OCI-LY1 (cell line): ENCODE measurements around the gene PCDHB10.

Experiments
- H2AFZ ChIP-seq: fragments of 200-600 bp; sonication (generic), shearing (Covaris generic); 2 replicates; pipeline ENCODE4 v1.6.0; 2014; ENCODE audit warnings: antibody characterized with exemption, mild to moderate bottlenecking, low read length
- H3F3A ChIP-seq: fragments of 200-600 bp; sonication (generic), shearing (Covaris generic); 2 replicates; pipeline ENCODE4 v1.6.0; 2014; ENCODE audit warnings: mild to moderate bottlenecking, antibody characterized with exemption, low read length, moderate library complexity; ENCODE audit not compliant: insufficient read depth
- H3K27ac ChIP-seq: fragments of 200-600 bp; sonication (generic); 2 replicates; pipeline ENCODE4 v1.5.1; 2014; ENCODE audit warnings: low read length, mixed run types, mild to moderate bottlenecking, low read depth; ENCODE audit not compliant: poor library complexity, severe bottlenecking
- H3K27me3 ChIP-seq: fragments of 200-600 bp; sonication (generic); 2 replicates; pipeline ENCODE4 v1.6.0; 2014; ENCODE audit warnings: antibody characterized with exemption, mild to moderate bottlenecking, low read length, moderate library complexity; ENCODE audit not compliant: insufficient read depth
- H3K36me3 ChIP-seq: fragments of 200-600 bp; sonication (generic); 2 replicates; pipeline ENCODE4 v1.6.1; 2014; ENCODE audit warnings: mild to moderate bottlenecking, antibody characterized with exemption, low read length, moderate library complexity, mixed read lengths; ENCODE audit not compliant: insufficient read depth
- H3K4me1 ChIP-seq: fragments of 200-600 bp; sonication (generic); 2 replicates; pipeline ENCODE4 v1.5.1; 2014; ENCODE audit warnings: mild to moderate bottlenecking, low read length, moderate library complexity; ENCODE audit not compliant: insufficient read depth, severe bottlenecking
- H3K4me2 ChIP-seq: fragments of 200-600 bp; sonication (generic), shearing (Covaris generic); 2 replicates; pipeline ENCODE4 v1.6.1; 2014; ENCODE audit warnings: low read length
- H3K4me3 ChIP-seq: fragments of 200-600 bp; sonication (generic); 2 replicates; pipeline ENCODE4 v1.5.1; 2014; ENCODE audit warnings: low read length, low read depth, mild to moderate bottlenecking, mixed read lengths; ENCODE audit not compliant: poor library complexity, severe bottlenecking
- H3K79me2 ChIP-seq: fragments of 200-600 bp; shearing (Covaris generic); 2 replicates; pipeline ENCODE4 v1.6.1; 2016; ENCODE audit warnings: mixed run types, low read length, mixed read lengths; ENCODE audit not compliant: insufficient read depth
- H3K9ac ChIP-seq: fragments of 200-600 bp; sonication (generic), shearing (Covaris generic); 2 replicates; pipeline ENCODE4 v1.6.1; 2014; ENCODE audit warnings: mild to moderate bottlenecking, low read length, mixed read lengths
- H3K9me2 ChIP-seq: fragments of 200-600 bp; sonication (generic), shearing (Covaris generic); 2 replicates; pipeline ENCODE4 v1.6.1; 2014; ENCODE audit warnings: low read depth, mild to moderate bottlenecking, low read length, mixed read lengths
- H3K9me3 ChIP-seq: fragments of 200-600 bp; shearing (Covaris generic); 2 replicates; pipeline ENCODE4 v1.6.1; 2014; ENCODE audit warnings: low read length, mixed read lengths
- H4K20me1 ChIP-seq: fragments of 200-600 bp; sonication (generic), shearing (Covaris generic); 2 replicates; pipeline ENCODE4 v1.6.0; 2016; ENCODE audit warnings: mild to moderate bottlenecking, low read length; ENCODE audit not compliant: insufficient read depth
- EZH2 ChIP-seq: fragments of 200-600 bp; sonication (generic), shearing (Covaris generic); IDR thresholded peaks from 2 replicates; pipeline ENCODE4 v1.8.0; 2017; ENCODE audit warnings: borderline replicate concordance, mixed run types, mild to moderate bottlenecking, antibody characterized with exemption, low read length, moderate library complexity, mixed read lengths

The PCDHB10 gene

GRCh38 chr5:141241496-141241895, 49.3 kb downstream of the PCDHB10 start:
- H3K4me1 ChIP-seq: no peaks in the 10 kb centered on the region
- H3K79me2 ChIP-seq: no peaks in the 10 kb centered on the region
- H3F3A ChIP-seq: no peaks in the 10 kb centered on the region
- no peak overlapping the region for H3K4me3 ChIP-seq
- H2AFZ ChIP-seq: no peak overlapping the region
- H4K20me1 ChIP-seq: no peaks in the 10 kb centered on the region
- no peak overlapping the region for H3K4me2 ChIP-seq
- no peaks in the 10 kb centered on the region for H3K36me3 ChIP-seq
- H3K9me3 ChIP-seq: peaks cover 5% of the 10 kb centered on the region; the same call in 1 of the 2 replicates
- H3K27ac ChIP-seq: no peak overlapping the region
- no peaks in the 10 kb centered on the region for H3K9me2 ChIP-seq
- H3K27me3 ChIP-seq: no peaks in the 10 kb centered on the region
- no peak overlapping the region for H3K9ac ChIP-seq
- TF ChIP-seq EZH2: no peak
